Measurements from ENCODE around the gene MEGF11.
"Not testable (repeated sequence)": the region's sequence is repeated elsewhere in the genome, so short reads cannot be mapped to it uniquely, and the experiment has no call there.

The MEGF11 gene

GRCh38 chr15:66004618-66005262 is 248.8 kb downstream of the MEGF11 start:
- no peak overlapping the region for H3K4me3 Mint-ChIP-seq
- DNase-seq: no peak
- H3K27ac Mint-ChIP-seq: no peak overlapping the region
- H3K36me3 Mint-ChIP-seq (ENCODE audit: insufficient read depth): peaks cover 3% of the 10 kb centered on the region
- peaks cover 43 to 81% of the 10 kb centered on the region in 2 donors for H3K27me3 Mint-ChIP-seq
- no peak for ATAC-seq (replicated peaks)
- H3K9me3 Mint-ChIP-seq: no peaks in the 10 kb centered on the region
- no peaks in the 10 kb centered on the region for H3K4me1 Mint-ChIP-seq (ENCODE audit: low read depth in 2 of 2)

- not testable (repeated sequence) for H3K27ac Mint-ChIP-seq; H3K4me3 Mint-ChIP-seq; H3K4me1 Mint-ChIP-seq (ENCODE audit: low read depth in 2 of 2); H3K9me3 Mint-ChIP-seq; ATAC-seq (replicated peaks); DNase-seq; H3K36me3 Mint-ChIP-seq (ENCODE audit: insufficient read depth)
- peaks cover 43 to 94% of the 10 kb centered on the region in 2 donors for H3K27me3 Mint-ChIP-seq
Measured at GRCh38 chr15:66003129-66003528, 250.4 kb downstream of the MEGF11 start.

- ATAC-seq (replicated peaks) (no peak), DNase-seq (no peak)
- Mint-ChIP-seq H3K4me3 (no peak overlapping the region), H3K4me1 (ENCODE audit: low read depth in 2 of 2) (no peaks in the 10 kb centered on the region), H3K27me3 (peaks cover 31 to 95% of the 10 kb centered on the region in 2 donors), H3K36me3 (ENCODE audit: insufficient read depth) (peaks cover 3% of the 10 kb centered on the region), H3K27ac (no peak overlapping the region), H3K9me3 (no peaks in the 10 kb centered on the region)
Measured at GRCh38 chr15:66001717-66002426, 251.7 kb downstream of the MEGF11 start.

- Mint-ChIP-seq H3K4me1 (ENCODE audit: low read depth in 2 of 2) (no peaks in the 10 kb centered on the region), H3K9me3 (no peaks in the 10 kb centered on the region), H3K27ac (no peak overlapping the region), H3K36me3 (ENCODE audit: insufficient read depth) (peaks cover 3% of the 10 kb centered on the region), H3K4me3 (no peak overlapping the region), H3K27me3 (peaks cover 23 to 91% of the 10 kb centered on the region in 2 donors)
- ATAC-seq (replicated peaks) (no peak), DNase-seq (no peak)
Measured at GRCh38 chr15:66001042-66001441, 252.5 kb downstream of the MEGF11 start.

GRCh38 chr15:65998486-65998885 is 255.1 kb downstream of the MEGF11 start:
- peaks cover 27 to 89% of the 10 kb centered on the region in 2 donors for H3K27me3 Mint-ChIP-seq

GRCh38 chr15:65996901-65997300 is 256.6 kb downstream of the MEGF11 start:
- Mint-ChIP-seq H3K27me3 (peaks cover 41 to 90% of the 10 kb centered on the region in 2 donors), H3K27ac (no peak overlapping the region), H3K4me3 (no peak overlapping the region), H3K4me1 (ENCODE audit: low read depth in 2 of 2) (no peaks in the 10 kb centered on the region), H3K9me3 (no peaks in the 10 kb centered on the region), H3K36me3 (ENCODE audit: insufficient read depth) (peaks cover 3% of the 10 kb centered on the region)
- no peak for ATAC-seq (replicated peaks)
- no peak for DNase-seq

More at GRCh38 chr15:65998486-65998885, 255.1 kb downstream of the MEGF11 start:
- DNase-seq (no peak), ATAC-seq (replicated peaks) (no peak)
- H3K36me3 Mint-ChIP-seq (ENCODE audit: insufficient read depth): peaks cover 3% of the 10 kb centered on the region
- no peaks in the 10 kb centered on the region for H3K9me3 Mint-ChIP-seq
- no peaks in the 10 kb centered on the region for H3K4me1 Mint-ChIP-seq (ENCODE audit: low read depth in 2 of 2)
- H3K27ac Mint-ChIP-seq: no peak overlapping the region
- no peak overlapping the region for H3K4me3 Mint-ChIP-seq

- no peak for ATAC-seq (replicated peaks)
- DNase-seq: no peak
- Mint-ChIP-seq H3K27me3 (peaks cover 48 to 89% of the 10 kb centered on the region in 2 donors), H3K4me3 (no peak overlapping the region), H3K36me3 (ENCODE audit: insufficient read depth) (no peaks in the 10 kb centered on the region), H3K4me1 (ENCODE audit: low read depth in 2 of 2) (no peaks in the 10 kb centered on the region), H3K9me3 (no peaks in the 10 kb centered on the region), H3K27ac (no peak overlapping the region)
Measured at GRCh38 chr15:65994832-65995231, 258.7 kb downstream of the MEGF11 start.

- H3K4me3 Mint-ChIP-seq: no peak overlapping the region
- peaks cover 56 to 91% of the 10 kb centered on the region in 2 donors for H3K27me3 Mint-ChIP-seq
- no peak overlapping the region for H3K27ac Mint-ChIP-seq
Measured at GRCh38 chr15:65993762-65994161, 259.8 kb downstream of the MEGF11 start.

GRCh38 chr15:65993236-65993635 is 260.3 kb downstream of the MEGF11 start:
- H3K36me3 Mint-ChIP-seq (ENCODE audit: insufficient read depth): no peaks in the 10 kb centered on the region
- no peaks in the 10 kb centered on the region for H3K4me1 Mint-ChIP-seq (ENCODE audit: low read depth in 2 of 2)

More at GRCh38 chr15:65993762-65994161, 259.8 kb downstream of the MEGF11 start:
- DNase-seq: no peak
- Mint-ChIP-seq H3K9me3 (no peaks in the 10 kb centered on the region), H3K4me1 (ENCODE audit: low read depth in 2 of 2) (no peaks in the 10 kb centered on the region), H3K36me3 (ENCODE audit: insufficient read depth) (no peaks in the 10 kb centered on the region)
- ATAC-seq (replicated peaks): no peak

GRCh38 chr15:65991721-65992483 is 261.6 kb downstream of the MEGF11 start:
- Mint-ChIP-seq H3K27ac (no peak overlapping the region), H3K4me1 (ENCODE audit: low read depth in 2 of 2) (no peaks in the 10 kb centered on the region), H3K9me3 (no peaks in the 10 kb centered on the region), H3K27me3 (peaks cover 56 to 87% of the 10 kb centered on the region in 2 donors), H3K36me3 (ENCODE audit: insufficient read depth) (no peaks in the 10 kb centered on the region), H3K4me3 (no peak overlapping the region)
- no peak for ATAC-seq (replicated peaks)
- DNase-seq: no peak

More at GRCh38 chr15:65993236-65993635, 260.3 kb downstream of the MEGF11 start:
- no peak overlapping the region for H3K27ac Mint-ChIP-seq
- DNase-seq (no peak), ATAC-seq (replicated peaks) (no peak)
- H3K9me3 Mint-ChIP-seq: no peaks in the 10 kb centered on the region
- no peak overlapping the region for H3K4me3 Mint-ChIP-seq
- peaks cover 56 to 92% of the 10 kb centered on the region in 2 donors for H3K27me3 Mint-ChIP-seq

- Mint-ChIP-seq H3K9me3 (no peaks in the 10 kb centered on the region), H3K4me1 (ENCODE audit: low read depth in 2 of 2) (no peaks in the 10 kb centered on the region), H3K36me3 (ENCODE audit: insufficient read depth) (no peaks in the 10 kb centered on the region), H3K27me3 (peaks cover 55 to 94% of the 10 kb centered on the region in 2 donors), H3K4me3 (no peak overlapping the region), H3K27ac (no peak overlapping the region)
- DNase-seq (no peak), ATAC-seq (replicated peaks) (no peak)
Measured at GRCh38 chr15:65990298-65990981, 263.1 kb downstream of the MEGF11 start.

- H3K4me1 Mint-ChIP-seq (ENCODE audit: low read depth in 2 of 2): peaks cover 5 to 8% of the 10 kb centered on the region in 2 donors
- no peak for DNase-seq
- H3K27me3 Mint-ChIP-seq: peaks cover 54 to 90% of the 10 kb centered on the region in 2 donors
- H3K4me3 Mint-ChIP-seq: no peak overlapping the region
- H3K36me3 Mint-ChIP-seq (ENCODE audit: insufficient read depth): no peaks in the 10 kb centered on the region
- no peaks in the 10 kb centered on the region for H3K9me3 Mint-ChIP-seq
- H3K27ac Mint-ChIP-seq: no peak overlapping the region
- ATAC-seq (replicated peaks): no peak
Measured at GRCh38 chr15:65987100-65987499, 266.4 kb downstream of the MEGF11 start.

GRCh38 chr15:65986416-65986815 is 267.1 kb downstream of the MEGF11 start:
- Mint-ChIP-seq H3K36me3 (ENCODE audit: insufficient read depth) (no peaks in the 10 kb centered on the region), H3K27me3 (peaks cover 47 to 90% of the 10 kb centered on the region in 2 donors), H3K4me1 (ENCODE audit: low read depth in 2 of 2) (peaks cover 5 to 11% of the 10 kb centered on the region in 2 donors), H3K4me3 (no peak overlapping the region), H3K9me3 (no peaks in the 10 kb centered on the region), H3K27ac (no peak overlapping the region)
- ATAC-seq (replicated peaks) (no peak), DNase-seq (no peak)
